NCI-H460 (cell line): ENCODE measurements around the gene PAQR6. TPM values are rescaled to one million over a fixed set of nuclear protein-coding genes. Genes with fewer than 3 reads are reported as not detected.

ENCODE experiments used
- DNase-seq: peaks from one replicate; pipeline ENCODE4 v3.0.0-alpha.2; 2016; ENCODE audit warnings: low read depth; ENCODE audit errors: extremely low read depth
- total RNA-seq: library from RNA; depleted of rRNA; stranded (reverse); fragments of >200 nt; shearing (Covaris generic); gene quantifications from 2 replicates; pipeline ENCODE4 v1.2.3, GENCODE V29; 2014; rRNA removed

The PAQR6 gene
- total RNA-seq, 1 experiment from 2014 or later = 2.5 TPM

DNA sequence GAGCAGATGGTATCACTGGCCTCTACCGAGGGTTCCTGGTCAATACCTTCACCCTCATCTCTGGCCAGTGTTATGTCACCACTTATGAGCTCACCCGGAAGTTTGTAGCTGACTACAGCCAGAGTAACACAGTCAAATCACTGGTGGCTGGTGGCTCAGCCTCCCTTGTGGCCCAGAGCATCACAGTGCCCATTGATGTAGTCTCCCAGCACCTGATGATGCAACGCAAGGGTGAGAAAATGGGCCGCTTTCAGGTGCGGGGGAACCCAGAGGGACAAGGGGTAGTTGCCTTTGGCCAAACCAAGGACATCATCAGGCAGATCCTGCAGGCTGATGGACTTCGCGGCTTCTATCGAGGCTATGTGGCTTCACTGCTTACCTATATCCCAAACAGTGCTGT, 47.8 kb downstream of the PAQR6 start:
- no peak for DNase-seq

DNA sequence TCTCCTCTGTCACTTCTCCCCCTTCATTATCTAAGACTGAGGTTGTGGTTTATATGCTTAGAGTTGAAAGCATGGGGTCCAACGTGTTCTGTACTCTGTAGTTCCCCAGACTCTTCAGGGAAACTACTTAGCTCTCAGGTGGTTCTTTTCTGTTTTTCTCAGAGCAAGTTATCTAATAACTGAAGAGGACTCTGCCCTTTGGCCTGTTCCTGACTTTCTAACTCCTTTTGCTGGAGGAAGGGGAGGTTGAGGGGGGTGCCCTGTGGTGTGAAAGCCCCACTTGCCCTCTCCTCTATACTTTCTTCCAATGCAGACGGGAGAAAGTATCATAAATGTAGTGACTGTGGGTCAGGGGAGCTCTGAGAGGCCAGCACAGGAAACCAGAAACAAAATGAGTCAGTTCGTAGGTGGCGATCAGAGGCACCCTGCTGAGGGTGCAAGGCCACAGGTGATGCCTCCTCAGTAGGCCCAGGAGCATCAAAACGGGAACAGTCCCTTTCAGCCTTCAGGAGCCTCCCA, 49.0 kb downstream of the PAQR6 start:
- DNase-seq = no peak

DNA sequence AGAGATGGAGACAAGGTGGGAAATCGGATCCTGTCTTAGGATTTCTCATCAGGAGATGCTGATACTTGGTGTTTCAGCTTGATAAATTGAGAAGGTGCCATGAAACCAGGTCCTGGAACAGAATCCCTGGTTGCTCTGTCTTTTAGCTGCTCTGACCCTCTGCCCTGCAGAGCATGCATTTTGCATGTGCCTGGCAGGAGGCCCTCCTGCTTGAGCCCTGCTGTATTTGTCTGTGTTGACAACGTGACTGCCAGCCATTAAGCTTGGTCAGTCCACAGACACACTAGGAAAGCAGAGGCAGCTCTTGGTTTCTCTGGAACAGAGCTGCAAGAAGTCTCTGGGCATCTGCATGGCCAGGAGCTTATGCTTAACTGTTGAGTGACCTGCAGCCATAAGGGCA, 51.4 kb downstream of the PAQR6 start:
- no peak for DNase-seq

DNA sequence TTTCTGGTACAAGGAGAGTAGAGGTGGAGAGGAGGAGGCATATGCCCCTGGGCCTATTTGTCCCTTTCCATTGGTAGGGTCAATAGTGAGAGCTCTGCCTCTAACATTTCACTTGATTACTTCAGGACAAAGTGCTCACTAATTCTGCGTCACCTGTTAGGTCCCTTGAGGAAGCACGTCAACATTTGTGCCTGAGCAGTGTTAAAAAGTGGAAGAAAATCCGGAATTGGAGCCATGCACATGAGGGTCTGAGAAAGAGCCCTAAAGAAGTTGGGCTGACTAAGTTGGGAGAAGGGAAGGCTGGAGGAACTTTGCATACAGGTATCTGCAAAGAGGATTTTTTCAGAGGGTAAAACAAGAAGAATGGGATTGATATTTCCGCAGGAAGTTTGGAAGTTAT, 52.0 kb downstream of the PAQR6 start:
- no peak for DNase-seq

DNA sequence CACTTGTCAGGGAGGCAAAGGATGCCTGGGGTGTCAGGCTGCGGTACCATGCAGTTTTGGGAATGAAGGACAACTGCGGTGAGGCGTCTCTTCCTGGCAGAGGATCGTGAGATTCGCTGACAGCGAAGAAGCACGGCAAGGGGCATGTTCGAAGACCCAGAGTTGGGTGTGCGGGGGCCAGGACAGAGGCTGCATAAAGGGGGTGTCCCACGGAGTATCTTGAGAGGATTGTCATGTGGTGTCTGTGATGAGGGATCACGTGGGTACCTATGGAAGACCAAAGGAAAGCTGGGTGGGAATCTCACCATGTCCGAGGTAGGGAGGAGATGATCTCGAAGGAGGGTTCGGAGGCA, 53.6 kb downstream of the PAQR6 start:
- no peak for DNase-seq

DNA sequence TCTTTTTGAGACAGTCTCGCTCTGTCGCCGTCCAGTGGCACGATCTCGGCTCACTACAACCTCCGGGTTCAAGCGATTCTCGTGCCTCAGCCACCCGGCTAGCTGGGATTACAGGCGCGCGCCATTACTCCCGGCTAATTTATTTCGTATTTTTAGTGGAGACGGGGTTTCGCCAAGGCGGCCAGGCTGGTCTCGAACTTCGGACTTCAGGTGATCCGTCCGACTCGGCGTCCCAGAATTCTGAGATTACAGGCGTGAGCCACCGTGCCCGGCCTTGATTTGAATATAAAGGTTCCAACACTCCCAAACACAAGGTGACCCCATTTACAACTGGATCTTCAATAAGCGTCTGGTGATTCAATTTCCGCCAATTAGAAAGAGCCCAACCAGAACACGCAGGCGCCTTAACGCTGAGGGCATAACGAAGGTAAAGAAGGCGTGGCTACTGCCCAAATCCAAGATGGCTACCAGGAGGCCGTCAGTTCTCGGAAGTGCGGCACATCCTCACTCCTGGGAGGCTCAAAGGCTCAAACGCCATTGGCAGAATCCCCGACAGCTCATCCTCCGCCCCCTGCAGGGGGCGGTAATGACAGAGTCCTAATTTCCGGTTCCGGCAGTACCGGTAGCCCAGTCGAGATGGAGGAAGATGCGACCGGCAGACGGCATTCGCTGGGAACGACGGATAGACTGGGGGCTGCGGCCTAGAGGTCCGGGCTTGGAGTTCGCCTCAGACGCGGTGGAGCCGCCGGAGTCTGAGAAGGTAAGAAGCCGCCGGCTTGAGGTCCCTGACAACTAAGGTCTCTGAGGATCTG, 54.2 kb downstream of the PAQR6 start, which contains the start of gene SLC25A44:
SLC25A44 (plus strand) TSS at position 617 of the 812 bp plus-strand sequence. CDS start 5,744 bp downstream, outside the sequence.
- DNase-seq = peak; percentile 100

Other genes with a start within 250 kb of the PAQR6 start
- 487 and 490 TPM in 2 replicates for gene SSR2, start 227.1 kb downstream of the PAQR6 start, total RNA-seq
- 44.6 and 45.5 TPM in 2 replicates for gene UBQLN4, start 194.3 kb downstream of the PAQR6 start, total RNA-seq
- gene LAMTOR2, start 193.3 kb downstream of the PAQR6 start, total RNA-seq = 93.6 and 97.6 TPM in 2 replicates
- not detected in 2 replicates for gene RAB25, start 186.9 kb downstream of the PAQR6 start, total RNA-seq
- gene MEX3A, start 165.6 kb downstream of the PAQR6 start, total RNA-seq = 2.8 and 3.0 TPM in 2 replicates
- gene LMNA, start 133.3 kb downstream of the PAQR6 start, total RNA-seq = 315 and 336 TPM in 2 replicates
- 0.10 and 0.29 TPM in 2 replicates for gene SEMA4A, start 94.5 kb downstream of the PAQR6 start, total RNA-seq
- 18.4 and 19.1 TPM in 2 replicates for gene SLC25A44, start 54.0 kb downstream of the PAQR6 start, total RNA-seq
- 47.5 and 59.2 TPM in 2 replicates for gene PMF1, start 35.0 kb downstream of the PAQR6 start, total RNA-seq
- gene BGLAP, start 5.9 kb downstream of the PAQR6 start, total RNA-seq = 0.50 TPM in 1 of 2 replicates, not detected in the other
- gene SMG5, start 34.8 kb upstream of the PAQR6 start, total RNA-seq = 74.7 and 79.8 TPM in 2 replicates
- 11.3 and 13.3 TPM in 2 replicates for gene TMEM79, start 36.3 kb upstream of the PAQR6 start, total RNA-seq
- gene GLMP, start 47.6 kb upstream of the PAQR6 start, total RNA-seq = 50.5 and 62.2 TPM in 2 replicates
- gene VHLL, start 51.3 kb upstream of the PAQR6 start, total RNA-seq = not detected in 2 replicates
- gene CCT3, start 90.2 kb upstream of the PAQR6 start, total RNA-seq = 507 and 571 TPM in 2 replicates
- gene TSACC, start 90.5 kb upstream of the PAQR6 start, total RNA-seq = 0.67 and 1.4 TPM in 2 replicates
- gene RHBG, start 121.2 kb upstream of the PAQR6 start, total RNA-seq = not detected in 2 replicates